SU-DHL-6 (cell line): ENCODE measurements around the gene POMT2.

Source experiments
- H2AFZ ChIP-seq: fragments of 200-600 bp; sonication (generic); 2 replicates; pipeline ENCODE4 v1.6.1; 2014; ENCODE audit warnings: low read depth, mild to moderate bottlenecking, moderate library complexity, mixed read lengths, antibody characterized with exemption, low read length; ENCODE audit not compliant: severe bottlenecking
- H3F3A ChIP-seq: fragments of 200-600 bp; shearing (Covaris generic); 2 replicates; pipeline ENCODE4 v1.6.0; 2016; ENCODE audit warnings: antibody characterized with exemption, mild to moderate bottlenecking; ENCODE audit not compliant: insufficient read depth
- H3K27ac ChIP-seq: fragments of 200-600 bp; sonication (generic); 2 replicates; pipeline ENCODE4 v1.5.1; 2016; ENCODE audit warnings: low read depth, mild to moderate bottlenecking, low read length, moderate library complexity, mixed read lengths
- H3K27me3 ChIP-seq: fragments of 200-600 bp; sonication (generic), shearing (Covaris generic); 2 replicates; pipeline ENCODE4 v1.6.0; 2014; ENCODE audit warnings: mild to moderate bottlenecking, low read length
- H3K36me3 ChIP-seq: fragments of 200-600 bp; sonication (generic); 2 replicates; pipeline ENCODE4 v1.6.1; 2014; ENCODE audit warnings: mild to moderate bottlenecking, low read length, mixed read lengths
- H3K4me2 ChIP-seq: fragments of 300-600, 200-600 bp; shearing (Covaris generic), sonication (generic); 2 replicates; pipeline ENCODE4 v1.6.0; 2014; ENCODE audit warnings: low read length, low read depth, mild to moderate bottlenecking; ENCODE audit not compliant: poor library complexity, severe bottlenecking
- H3K4me3 ChIP-seq: fragments of 200-600 bp; sonication (generic); 2 replicates; pipeline ENCODE4 v1.5.1; 2014; ENCODE audit warnings: antibody characterized with exemption, low read length, mild to moderate bottlenecking, mixed read lengths; ENCODE audit not compliant: insufficient read depth, poor library complexity, severe bottlenecking
- H3K79me2 ChIP-seq: fragments of 200-600 bp; sonication (generic); 2 replicates; pipeline ENCODE4 v1.6.1; 2014; ENCODE audit warnings: mild to moderate bottlenecking, low read length, moderate library complexity; ENCODE audit not compliant: insufficient read depth
- H3K9ac ChIP-seq: fragments of 200-600 bp; sonication (generic); 2 replicates; pipeline ENCODE4 v1.7.0; 2014; ENCODE audit warnings: mild to moderate bottlenecking, low read length
- H3K9me2 ChIP-seq: fragments of 200-600 bp; sonication (generic); replicated peaks from 2 replicates; pipeline ENCODE4 v1.6.1; 2014; ENCODE audit warnings: low read length; ENCODE audit not compliant: insufficient read depth
- H3K9me3 ChIP-seq: fragments of 200-600 bp; sonication (generic); 2 replicates; pipeline ENCODE4 v1.6.1; 2014; ENCODE audit warnings: low read length, mixed read lengths; ENCODE audit not compliant: insufficient read depth
- H4K20me1 ChIP-seq: fragments of 200-600 bp; sonication (generic); 2 replicates; pipeline ENCODE4 v1.6.1; 2014; ENCODE audit warnings: low read depth, mild to moderate bottlenecking, antibody characterized with exemption, low read length, moderate library complexity, mixed read lengths
- EZH2phosphoT487 ChIP-seq: fragments of 200-600 bp; sonication (generic), shearing (Covaris generic); conservative IDR thresholded peaks from 2 replicates; pipeline ENCODE4 v1.6.1; 2018; ENCODE audit warnings: mild to moderate bottlenecking, antibody characterized with exemption, low read length, moderate library complexity, mixed read lengths
- TF ChIP-seq, protein P1 (sequence below): fragments of 200-600 bp; sonication (generic); IDR thresholded peaks from one replicate; pipeline ENCODE4 v1.5.1; 2017; ENCODE audit warnings: antibody characterized with exemption, mild to moderate bottlenecking, low read length, moderate library complexity; ENCODE audit not compliant: insufficient read depth, poor library complexity, severe bottlenecking

The POMT2 gene

DNA sequence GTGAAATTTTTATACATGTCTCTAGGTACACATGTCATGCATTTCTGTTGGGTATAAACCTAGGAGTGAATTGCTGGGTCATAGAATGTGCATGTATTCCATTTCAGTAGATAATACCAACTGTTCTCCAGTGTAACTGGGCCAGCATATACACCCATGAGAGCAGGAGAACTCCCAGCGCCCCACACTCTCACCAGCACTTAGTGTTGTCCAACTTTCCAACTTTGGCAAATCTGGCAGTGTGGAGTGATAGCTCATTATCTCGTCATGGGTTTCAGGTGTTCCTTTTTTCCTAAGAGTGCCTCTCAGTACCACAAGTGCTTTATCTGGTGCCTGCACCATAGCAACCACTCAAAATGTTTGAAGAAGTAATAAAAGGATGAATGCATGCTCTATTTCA is 89.8 kb downstream of the POMT2 start:
- H3K4me2 ChIP-seq, result no peak overlapping the region
- no peak overlapping the region for H3K9ac ChIP-seq
- no peaks in the 10 kb centered on the region for H3K9me3 ChIP-seq
- H3K27ac ChIP-seq, result no peak overlapping the region
- H3K36me3 ChIP-seq, result no peaks in the 10 kb centered on the region
- H3K4me3 ChIP-seq, result no peak overlapping the region
- no peaks in the 10 kb centered on the region for H4K20me1 ChIP-seq
- H3K79me2 ChIP-seq, result no peaks in the 10 kb centered on the region
- no peaks in the 10 kb centered on the region for H3K9me2 ChIP-seq
- H3K27me3 ChIP-seq, result no peaks in the 10 kb centered on the region
- no peaks in the 10 kb centered on the region for H3F3A ChIP-seq
- no peak overlapping the region for H2AFZ ChIP-seq
- TF ChIP-seq, protein P1, sequence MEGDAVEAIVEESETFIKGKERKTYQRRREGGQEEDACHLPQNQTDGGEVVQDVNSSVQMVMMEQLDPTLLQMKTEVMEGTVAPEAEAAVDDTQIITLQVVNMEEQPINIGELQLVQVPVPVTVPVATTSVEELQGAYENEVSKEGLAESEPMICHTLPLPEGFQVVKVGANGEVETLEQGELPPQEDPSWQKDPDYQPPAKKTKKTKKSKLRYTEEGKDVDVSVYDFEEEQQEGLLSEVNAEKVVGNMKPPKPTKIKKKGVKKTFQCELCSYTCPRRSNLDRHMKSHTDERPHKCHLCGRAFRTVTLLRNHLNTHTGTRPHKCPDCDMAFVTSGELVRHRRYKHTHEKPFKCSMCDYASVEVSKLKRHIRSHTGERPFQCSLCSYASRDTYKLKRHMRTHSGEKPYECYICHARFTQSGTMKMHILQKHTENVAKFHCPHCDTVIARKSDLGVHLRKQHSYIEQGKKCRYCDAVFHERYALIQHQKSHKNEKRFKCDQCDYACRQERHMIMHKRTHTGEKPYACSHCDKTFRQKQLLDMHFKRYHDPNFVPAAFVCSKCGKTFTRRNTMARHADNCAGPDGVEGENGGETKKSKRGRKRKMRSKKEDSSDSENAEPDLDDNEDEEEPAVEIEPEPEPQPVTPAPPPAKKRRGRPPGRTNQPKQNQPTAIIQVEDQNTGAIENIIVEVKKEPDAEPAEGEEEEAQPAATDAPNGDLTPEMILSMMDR, result no peak
- TF ChIP-seq EZH2phosphoT487, result no peak

DNA sequence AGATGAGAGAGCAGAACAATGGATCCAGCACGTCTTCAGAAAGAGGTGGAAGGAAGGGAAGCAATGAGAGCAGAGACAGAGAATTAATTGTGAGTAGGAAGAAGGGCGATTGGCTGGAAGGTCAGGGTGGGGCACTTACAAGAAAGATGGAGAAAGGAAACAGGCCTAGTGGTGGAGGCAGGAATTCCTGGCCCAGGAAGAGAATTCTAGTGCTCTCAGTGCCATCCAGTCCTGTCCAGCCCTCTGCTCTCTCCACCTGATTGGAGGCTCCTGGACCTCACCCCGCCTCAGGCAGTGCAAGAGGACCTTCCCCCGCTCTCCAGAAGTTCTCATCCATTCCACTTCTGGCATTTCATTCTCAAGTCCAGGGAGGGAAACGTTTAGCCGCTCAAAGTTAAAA is 92.6 kb downstream of the POMT2 start:
- Histone ChIP-seq H3K79me2 (no peaks in the 10 kb centered on the region), H3K27ac (no peak overlapping the region), H3F3A (no peaks in the 10 kb centered on the region), H4K20me1 (no peaks in the 10 kb centered on the region), H3K36me3 (no peaks in the 10 kb centered on the region), H3K4me3 (no peak overlapping the region), H3K9ac (no peak overlapping the region), H2AFZ (no peak overlapping the region), H3K4me2 (no peak overlapping the region), H3K27me3 (no peaks in the 10 kb centered on the region), H3K9me3 (no peaks in the 10 kb centered on the region), H3K9me2 (no peaks in the 10 kb centered on the region)
- TF ChIP-seq, protein P1, result no peak
- no peak for TF ChIP-seq EZH2phosphoT487

- Histone ChIP-seq H3K27ac (no peak overlapping the region), H3K9me2 (no peaks in the 10 kb centered on the region), H3K4me3 (no peak overlapping the region), H3F3A (no peaks in the 10 kb centered on the region), H3K9me3 (no peaks in the 10 kb centered on the region), H3K27me3 (no peaks in the 10 kb centered on the region), H4K20me1 (no peaks in the 10 kb centered on the region), H2AFZ (no peak overlapping the region), H3K9ac (no peak overlapping the region), H3K79me2 (no peaks in the 10 kb centered on the region), H3K4me2 (no peak overlapping the region), H3K36me3 (no peaks in the 10 kb centered on the region)
- TF ChIP-seq, protein P1, result no peak
- no peak for TF ChIP-seq EZH2phosphoT487
Observed at GRCh38 chr14:77225892-77226557, 94.7 kb downstream of the POMT2 start.
